ENCODE results near the gene SIPA1L3. TPM values are rescaled to one million over a fixed set of nuclear protein-coding genes. Genes with fewer than 3 reads are reported as not detected.

The SIPA1L3 gene
- total and polyA plus RNA-seq, 2 experiments from 2014 or later = 15.7 to 54.1 TPM

DNA sequence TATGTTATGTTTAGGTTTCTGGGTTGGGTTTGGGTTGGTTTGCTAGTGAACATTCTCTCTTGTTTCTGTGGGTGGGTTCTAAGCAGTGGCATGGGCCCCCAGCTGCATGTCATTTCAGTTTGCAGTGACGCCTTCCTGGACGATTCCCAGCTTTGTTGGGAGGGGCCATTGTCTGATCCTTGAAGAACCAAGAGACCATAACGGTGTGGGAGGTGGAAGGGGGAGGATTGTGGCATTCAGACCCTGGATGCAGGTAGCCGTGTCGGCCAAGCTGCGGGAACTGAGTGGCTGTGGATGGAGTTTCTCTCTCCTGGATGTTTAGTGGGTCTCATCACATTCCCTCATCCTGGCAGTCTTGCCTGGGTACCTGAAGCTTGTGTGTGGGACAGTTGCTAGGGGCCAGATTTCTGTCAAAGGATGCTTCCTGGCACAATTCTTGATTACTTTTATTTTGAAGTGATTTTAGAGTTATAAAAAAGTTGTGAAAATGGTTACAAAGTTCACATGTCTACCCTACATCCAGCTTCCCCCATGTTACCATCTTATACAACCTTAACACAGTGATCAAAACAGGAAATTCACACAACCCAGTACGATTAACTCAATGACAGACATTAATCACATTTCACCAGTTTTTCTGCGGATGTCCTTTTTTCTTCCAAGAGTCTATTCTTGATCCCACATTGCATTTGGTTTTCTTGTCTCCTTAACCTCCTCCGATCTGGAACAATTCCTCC lies 123.8 kb downstream of the SIPA1L3 start (continued):
- TF ChIP-seq, protein P1, sequence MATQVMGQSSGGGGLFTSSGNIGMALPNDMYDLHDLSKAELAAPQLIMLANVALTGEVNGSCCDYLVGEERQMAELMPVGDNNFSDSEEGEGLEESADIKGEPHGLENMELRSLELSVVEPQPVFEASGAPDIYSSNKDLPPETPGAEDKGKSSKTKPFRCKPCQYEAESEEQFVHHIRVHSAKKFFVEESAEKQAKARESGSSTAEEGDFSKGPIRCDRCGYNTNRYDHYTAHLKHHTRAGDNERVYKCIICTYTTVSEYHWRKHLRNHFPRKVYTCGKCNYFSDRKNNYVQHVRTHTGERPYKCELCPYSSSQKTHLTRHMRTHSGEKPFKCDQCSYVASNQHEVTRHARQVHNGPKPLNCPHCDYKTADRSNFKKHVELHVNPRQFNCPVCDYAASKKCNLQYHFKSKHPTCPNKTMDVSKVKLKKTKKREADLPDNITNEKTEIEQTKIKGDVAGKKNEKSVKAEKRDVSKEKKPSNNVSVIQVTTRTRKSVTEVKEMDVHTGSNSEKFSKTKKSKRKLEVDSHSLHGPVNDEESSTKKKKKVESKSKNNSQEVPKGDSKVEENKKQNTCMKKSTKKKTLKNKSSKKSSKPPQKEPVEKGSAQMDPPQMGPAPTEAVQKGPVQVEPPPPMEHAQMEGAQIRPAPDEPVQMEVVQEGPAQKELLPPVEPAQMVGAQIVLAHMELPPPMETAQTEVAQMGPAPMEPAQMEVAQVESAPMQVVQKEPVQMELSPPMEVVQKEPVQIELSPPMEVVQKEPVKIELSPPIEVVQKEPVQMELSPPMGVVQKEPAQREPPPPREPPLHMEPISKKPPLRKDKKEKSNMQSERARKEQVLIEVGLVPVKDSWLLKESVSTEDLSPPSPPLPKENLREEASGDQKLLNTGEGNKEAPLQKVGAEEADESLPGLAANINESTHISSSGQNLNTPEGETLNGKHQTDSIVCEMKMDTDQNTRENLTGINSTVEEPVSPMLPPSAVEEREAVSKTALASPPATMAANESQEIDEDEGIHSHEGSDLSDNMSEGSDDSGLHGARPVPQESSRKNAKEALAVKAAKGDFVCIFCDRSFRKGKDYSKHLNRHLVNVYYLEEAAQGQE (IDR thresholded peaks at IDR 0.05; ENCODE audit: unreplicated experiment) = no peak
- no peak for TF ChIP-seq EZH2 (IDR thresholded peaks at IDR 0.05; ENCODE audit: low read depth, unreplicated experiment)

DNA sequence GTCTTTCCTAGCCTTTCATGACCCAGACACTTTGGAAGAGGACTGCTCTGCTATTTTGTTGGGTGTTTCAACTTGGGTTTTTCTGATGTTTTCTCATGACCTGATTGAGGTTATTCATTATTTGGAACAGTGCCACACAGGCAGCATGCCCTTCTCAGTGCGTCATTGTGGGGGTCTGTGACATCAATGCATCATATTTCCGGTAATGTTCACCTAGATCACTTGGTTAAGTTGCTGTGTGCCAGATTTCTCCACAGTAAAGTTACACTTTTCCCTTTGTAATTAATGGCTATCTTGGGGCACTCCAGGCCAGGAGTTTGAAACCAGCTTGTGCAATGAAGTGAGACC lies 124.4 kb downstream of the SIPA1L3 start:
- H3K4me2 ChIP-seq = no peak overlapping the region
- no peak overlapping the region for H3K27ac Mint-ChIP-seq
- H3K36me3 ChIP-seq (ENCODE audit: insufficient read depth) = no peaks in the 10 kb centered on the region; the same call in 1 of the 2 replicates
- TF ChIP-seq, protein P2, sequence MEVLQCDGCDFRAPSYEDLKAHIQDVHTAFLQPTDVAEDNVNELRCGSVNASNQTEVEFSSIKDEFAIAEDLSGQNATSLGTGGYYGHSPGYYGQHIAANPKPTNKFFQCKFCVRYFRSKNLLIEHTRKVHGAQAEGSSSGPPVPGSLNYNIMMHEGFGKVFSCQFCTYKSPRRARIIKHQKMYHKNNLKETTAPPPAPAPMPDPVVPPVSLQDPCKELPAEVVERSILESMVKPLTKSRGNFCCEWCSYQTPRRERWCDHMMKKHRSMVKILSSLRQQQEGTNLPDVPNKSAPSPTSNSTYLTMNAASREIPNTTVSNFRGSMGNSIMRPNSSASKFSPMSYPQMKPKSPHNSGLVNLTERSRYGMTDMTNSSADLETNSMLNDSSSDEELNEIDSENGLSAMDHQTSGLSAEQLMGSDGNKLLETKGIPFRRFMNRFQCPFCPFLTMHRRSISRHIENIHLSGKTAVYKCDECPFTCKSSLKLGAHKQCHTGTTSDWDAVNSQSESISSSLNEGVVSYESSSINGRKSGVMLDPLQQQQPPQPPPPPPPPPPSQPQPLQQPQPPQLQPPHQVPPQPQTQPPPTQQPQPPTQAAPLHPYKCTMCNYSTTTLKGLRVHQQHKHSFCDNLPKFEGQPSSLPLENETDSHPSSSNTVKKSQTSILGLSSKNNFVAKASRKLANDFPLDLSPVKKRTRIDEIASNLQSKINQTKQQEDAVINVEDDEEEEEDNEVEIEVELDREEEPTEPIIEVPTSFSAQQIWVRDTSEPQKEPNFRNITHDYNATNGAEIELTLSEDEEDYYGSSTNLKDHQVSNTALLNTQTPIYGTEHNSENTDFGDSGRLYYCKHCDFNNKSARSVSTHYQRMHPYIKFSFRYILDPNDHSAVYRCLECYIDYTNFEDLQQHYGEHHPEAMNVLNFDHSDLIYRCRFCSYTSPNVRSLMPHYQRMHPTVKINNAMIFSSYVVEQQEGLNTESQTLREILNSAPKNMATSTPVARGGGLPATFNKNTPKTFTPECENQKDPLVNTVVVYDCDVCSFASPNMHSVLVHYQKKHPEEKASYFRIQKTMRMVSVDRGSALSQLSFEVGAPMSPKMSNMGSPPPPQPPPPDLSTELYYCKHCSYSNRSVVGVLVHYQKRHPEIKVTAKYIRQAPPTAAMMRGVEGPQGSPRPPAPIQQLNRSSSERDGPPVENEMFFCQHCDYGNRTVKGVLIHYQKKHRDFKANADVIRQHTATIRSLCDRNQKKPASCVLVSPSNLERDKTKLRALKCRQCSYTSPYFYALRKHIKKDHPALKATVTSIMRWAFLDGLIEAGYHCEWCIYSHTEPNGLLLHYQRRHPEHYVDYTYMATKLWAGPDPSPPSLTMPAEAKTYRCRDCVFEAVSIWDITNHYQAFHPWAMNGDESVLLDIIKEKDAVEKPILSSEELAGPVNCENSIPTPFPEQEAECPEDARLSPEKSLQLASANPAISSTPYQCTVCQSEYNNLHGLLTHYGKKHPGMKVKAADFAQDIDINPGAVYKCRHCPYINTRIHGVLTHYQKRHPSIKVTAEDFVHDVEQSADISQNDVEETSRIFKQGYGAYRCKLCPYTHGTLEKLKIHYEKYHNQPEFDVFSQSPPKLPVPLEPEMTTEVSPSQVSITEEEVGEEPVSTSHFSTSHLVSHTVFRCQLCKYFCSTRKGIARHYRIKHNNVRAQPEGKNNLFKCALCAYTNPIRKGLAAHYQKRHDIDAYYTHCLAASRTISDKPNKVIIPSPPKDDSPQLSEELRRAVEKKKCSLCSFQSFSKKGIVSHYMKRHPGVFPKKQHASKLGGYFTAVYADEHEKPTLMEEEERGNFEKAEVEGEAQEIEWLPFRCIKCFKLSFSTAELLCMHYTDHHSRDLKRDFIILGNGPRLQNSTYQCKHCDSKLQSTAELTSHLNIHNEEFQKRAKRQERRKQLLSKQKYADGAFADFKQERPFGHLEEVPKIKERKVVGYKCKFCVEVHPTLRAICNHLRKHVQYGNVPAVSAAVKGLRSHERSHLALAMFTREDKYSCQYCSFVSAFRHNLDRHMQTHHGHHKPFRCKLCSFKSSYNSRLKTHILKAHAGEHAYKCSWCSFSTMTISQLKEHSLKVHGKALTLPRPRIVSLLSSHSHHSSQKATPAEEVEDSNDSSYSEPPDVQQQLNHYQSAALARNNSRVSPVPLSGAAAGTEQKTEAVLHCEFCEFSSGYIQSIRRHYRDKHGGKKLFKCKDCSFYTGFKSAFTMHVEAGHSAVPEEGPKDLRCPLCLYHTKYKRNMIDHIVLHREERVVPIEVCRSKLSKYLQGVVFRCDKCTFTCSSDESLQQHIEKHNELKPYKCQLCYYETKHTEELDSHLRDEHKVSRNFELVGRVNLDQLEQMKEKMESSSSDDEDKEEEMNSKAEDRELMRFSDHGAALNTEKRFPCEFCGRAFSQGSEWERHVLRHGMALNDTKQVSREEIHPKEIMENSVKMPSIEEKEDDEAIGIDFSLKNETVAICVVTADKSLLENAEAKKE (CRISPR knock-in tag; IDR thresholded peaks at IDR 0.05) = no peak
- TF ChIP-seq CREB1 (CRISPR knock-in tag; IDR thresholded peaks at IDR 0.05; ENCODE audit: low read depth) = no peak
- TF ChIP-seq EZH2phosphoT487 (IDR thresholded peaks at IDR 0.05; ENCODE audit: unreplicated experiment) = no peak
- H3F3A ChIP-seq (replicated peaks; ENCODE audit: low read depth) = no peaks in the 10 kb centered on the region; the same call in 1 of the 2 replicates
- ATAC-seq (no peak), DNase-seq (ENCODE audit: low spot score) (no peak)
- H3K4me3 Mint-ChIP-seq = no peak overlapping the region
- H3K4me1 Mint-ChIP-seq = peaks cover 36% of the 10 kb centered on the region
- peak overlapping the region; percentile 17; the same call in 1 of the 2 replicates for H3K27ac ChIP-seq (ENCODE audit: low read depth)
- no peaks in the 10 kb centered on the region for H3K9me3 Mint-ChIP-seq
- H3K27me3 Mint-ChIP-seq (ENCODE audit: insufficient read depth, low read depth, poor library complexity) = peaks cover 18% of the 10 kb centered on the region
- no peak overlapping the region for H3K4me3 ChIP-seq
- H3K4me1 ChIP-seq (ENCODE audit: insufficient read depth) = peaks cover 14% of the 10 kb centered on the region
- peaks cover 20% of the 10 kb centered on the region for H3K36me3 Mint-ChIP-seq (ENCODE audit: low read depth)
- peaks cover 10% of the 10 kb centered on the region for H4K20me1 ChIP-seq (replicated peaks; ENCODE audit: insufficient read depth)
- no peaks in the 10 kb centered on the region for H3K9me2 ChIP-seq (ENCODE audit: insufficient read depth)
- H2AFZ ChIP-seq = no peak overlapping the region
- no peaks in the 10 kb centered on the region for H3K27me3 ChIP-seq (ENCODE audit: insufficient read depth)
- H3K79me2 ChIP-seq (replicated peaks; ENCODE audit: insufficient read depth) = peaks cover 23% of the 10 kb centered on the region

Measured in GM23338 (cell line).